HG03565 (cell line): ENCODE results near the gene DONSON.
A peak's percentile ranks its signal among the peaks of the same experiment; 100 is the strongest.

Experiments
- ATAC-seq: cut with Tn5 transposase; IDR thresholded peaks from one replicate; pipeline ENCODE4 v1.9.1; 2021; ENCODE audit warnings: mild to moderate bottlenecking, moderate library complexity; ENCODE audit not compliant: unreplicated experiment

The DONSON gene

DNA sequence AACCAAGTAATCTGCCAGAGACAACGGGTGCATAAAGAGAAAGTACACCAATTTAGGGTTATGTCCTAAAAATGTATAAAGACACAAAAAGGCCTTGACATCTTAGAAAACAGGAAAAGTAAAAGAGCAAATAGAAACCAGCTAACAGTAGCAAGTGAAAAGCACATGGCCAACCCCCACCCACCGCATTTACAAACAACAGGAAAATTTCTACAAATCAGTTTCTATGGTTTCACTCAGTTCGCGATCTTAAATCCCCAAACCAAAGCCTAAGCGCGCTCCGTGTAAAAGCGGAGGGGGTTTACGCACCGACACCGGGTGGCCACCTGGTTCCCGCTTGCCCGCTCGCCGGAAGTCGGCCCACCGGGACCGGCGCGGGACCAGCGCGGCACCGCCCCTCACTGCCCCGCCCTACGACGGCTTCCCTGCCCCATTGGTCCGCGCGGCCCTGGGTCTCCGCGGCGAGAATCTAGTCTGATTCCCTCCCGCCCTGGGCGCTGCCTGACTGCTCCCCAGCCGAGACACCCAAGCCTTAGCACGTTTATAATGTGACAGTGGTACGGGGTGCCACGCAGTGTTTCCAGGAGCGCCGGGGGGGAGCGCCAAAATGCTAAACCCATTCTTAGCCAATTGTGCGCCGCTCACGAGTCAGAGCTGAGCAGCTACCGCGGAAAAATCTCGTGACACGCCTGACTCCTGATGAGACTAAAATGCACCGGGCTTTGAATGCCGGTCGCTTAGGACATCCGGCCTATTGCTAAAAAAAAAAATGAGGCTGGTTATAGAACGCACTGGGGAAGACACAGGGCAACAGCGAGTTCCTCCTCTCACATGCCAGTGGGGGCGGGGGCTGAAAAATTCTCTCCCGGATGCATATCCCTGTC is 46.5 kb downstream of the DONSON start, which contains the start of gene GART:
Gene GART, minus strand, starts transcription at position 362 of the 884 bp plus-strand sequence. CDS start 2,802 bp downstream, outside the sequence.
- ATAC-seq: peak; percentile 35

DNA sequence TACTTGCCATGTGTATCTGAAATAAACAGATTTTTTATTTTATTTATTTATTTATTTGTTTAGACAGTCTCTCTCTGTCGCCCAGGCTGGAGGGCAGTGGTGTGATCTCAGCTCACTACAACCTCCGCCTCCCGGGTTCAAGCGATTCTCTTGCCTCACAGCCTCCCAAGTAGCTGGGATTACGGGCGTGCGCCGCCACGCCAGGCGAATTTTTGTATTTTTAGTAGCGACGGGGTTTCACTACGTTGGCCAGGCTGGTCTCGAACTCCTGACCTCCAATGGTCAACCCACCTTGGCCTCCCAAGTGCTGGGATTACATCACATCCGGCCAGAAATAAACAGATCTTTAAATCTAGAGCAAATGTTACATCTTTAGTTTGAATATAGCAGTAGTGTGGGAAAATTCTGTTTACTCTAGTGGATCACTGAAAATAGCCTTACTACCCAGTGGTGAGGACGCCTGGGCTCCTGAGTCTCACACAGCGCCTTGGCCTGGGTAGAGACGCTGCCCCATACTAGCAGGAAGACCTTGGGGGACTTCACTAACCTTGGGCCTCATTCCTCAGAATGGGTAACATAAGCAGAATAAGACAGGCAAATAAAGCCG is 47.3 kb downstream of the DONSON start:
- no peak for ATAC-seq

DNA sequence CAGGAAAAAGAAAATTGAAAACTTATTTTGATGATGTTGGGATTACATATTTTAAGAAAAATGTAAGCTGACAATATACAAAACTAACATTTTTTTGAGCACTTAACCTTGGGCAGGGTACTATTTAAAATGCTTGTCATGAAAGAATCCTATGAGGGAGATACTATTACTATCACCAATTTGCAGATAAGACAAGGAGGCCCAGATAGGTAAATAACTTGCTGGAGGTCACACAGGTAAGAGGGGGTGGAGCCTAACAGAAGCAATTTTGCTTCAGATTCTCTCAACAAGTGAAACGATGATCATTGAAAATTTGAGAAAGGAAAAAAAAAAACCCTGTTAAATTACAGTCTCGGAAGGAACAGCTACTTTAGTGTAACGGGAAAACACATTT is 47.8 kb downstream of the DONSON start:
- no peak for ATAC-seq

DNA sequence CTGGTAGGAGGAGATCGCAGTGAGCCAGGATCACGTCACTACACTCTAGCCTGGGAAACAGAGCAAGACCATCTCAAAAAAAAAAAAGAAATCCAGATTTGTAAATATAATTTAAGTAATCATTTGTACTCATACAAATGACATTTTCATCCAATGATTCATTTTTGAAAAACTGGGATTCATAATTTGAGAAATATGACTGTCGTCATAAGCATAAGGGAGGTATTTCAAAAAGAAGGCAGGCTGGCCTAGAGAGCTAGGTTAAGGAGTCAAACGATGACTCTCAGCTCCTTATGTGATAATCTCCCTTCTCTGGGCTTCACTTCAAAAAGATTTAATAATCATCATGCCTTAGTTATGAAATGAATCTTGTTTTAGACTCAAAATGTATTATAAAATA is 48.9 kb downstream of the DONSON start:
- no peak for ATAC-seq

DNA sequence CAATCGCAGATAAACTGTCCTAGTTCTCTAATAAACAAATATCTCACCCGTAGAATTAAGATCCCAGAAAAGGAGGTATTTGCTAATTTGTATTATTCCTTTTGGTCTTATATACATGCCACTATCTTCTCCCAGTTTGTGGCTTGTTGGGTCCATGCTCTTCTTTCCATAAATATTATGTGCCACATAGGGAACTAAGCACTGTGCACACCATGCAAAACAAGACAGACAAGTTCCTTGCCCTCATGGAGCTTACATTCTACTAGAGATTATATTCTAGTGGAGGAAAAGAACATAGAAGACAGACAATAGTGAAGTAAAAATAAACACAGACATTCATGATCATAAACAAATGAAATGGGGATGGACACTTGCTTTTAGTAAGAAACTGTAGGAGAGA is 51.3 kb downstream of the DONSON start:
- no peak for ATAC-seq

DNA sequence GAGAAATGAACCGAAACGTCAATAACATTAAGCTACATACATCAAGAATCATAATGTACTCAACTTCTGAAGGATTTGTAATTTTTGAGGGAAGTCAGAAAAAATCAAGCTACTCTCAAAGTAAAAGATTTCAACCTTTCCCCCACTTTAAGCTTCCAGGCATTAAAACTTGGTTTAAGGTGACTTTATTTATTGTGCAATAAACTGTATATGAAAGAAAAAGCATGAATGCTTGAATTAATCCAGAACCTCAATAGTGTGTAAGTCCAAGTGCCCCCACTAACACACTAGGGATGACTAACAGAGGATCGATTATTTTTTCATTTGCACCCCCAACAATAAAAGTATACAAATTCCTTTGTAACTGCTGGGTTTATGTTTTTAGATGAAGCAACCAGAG is 57.5 kb downstream of the DONSON start:
- ATAC-seq: no peak
